Right ventricle myocardium superior (tissue), 1 donor: ENCODE measurements around the gene PRICKLE3. TPM values are rescaled to one million over a fixed set of nuclear protein-coding genes. Genes with fewer than 3 reads are reported as not detected.
A peak's percentile ranks its signal among the peaks of the same experiment; 100 is the strongest.
"Not testable (repeated sequence)": the region's sequence is repeated elsewhere in the genome, so short reads cannot be mapped to it uniquely, and the experiment has no call there.

Source experiments
- ATAC-seq: fragments of 200-7000 bp; cut with Tn5 transposase; one replicate; pipeline ENCODE4 v1.9.1; 2020; ENCODE audit warnings: mild to moderate bottlenecking; ENCODE audit not compliant: poor library complexity
- DNase-seq: peaks from one replicate; pipeline ENCODE4 v3.0.0-alpha.2; 2020
- intact Hi-C: fragments of 100-400 bp; cut with DNase I; formaldehyde crosslinking; loops from one replicate; pipeline ENCODE4 v1.11.2; 2022
- total RNA-seq: library from RNA; stranded (reverse); fragmentation: NEBNext Ultra II Directional; extraction: Animal tissue kit (Norgen Biotek cat#: 25700); gene quantifications from one replicate; pipeline ENCODE4 v1.2.1, GENCODE V29; 2021
- donor health status: DM: no; HTN: yes; CAD: no; lungs with severe emphysema.

PRICKLE3 gene
- total RNA-seq, 1 donor from 2014 or later: 12.7 TPM

DNA sequence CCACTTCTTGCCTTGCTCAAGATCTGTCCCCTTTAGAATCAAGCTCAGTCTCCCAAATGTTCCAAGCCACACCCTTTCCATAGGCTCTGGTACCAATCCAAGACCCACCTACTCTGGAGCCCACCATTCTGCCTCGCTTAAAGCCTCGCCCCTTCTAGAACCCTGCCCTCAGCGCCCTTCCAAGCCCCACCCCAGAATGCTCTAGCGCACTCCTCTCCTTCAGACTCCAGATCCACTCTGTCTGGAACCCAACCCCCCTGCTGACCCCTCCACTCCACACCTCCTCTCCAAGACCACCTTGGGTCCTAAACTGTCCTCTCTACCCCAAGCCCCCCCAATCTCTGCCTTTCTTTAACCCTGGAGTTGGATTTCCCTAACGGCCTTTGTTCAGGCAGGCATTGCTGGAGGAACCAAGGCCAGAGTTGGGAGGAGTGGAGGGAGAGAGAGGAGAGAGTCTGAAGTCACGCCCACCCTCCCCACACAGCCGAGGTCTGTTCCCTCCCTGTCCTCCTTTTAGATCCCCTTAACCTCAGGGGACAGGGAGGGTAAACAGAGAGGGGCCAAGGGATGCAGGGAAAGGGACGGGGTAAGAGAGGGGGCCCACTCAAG lies 2.4 kb upstream of the PRICKLE3 start:
- DNase-seq (no peak), ATAC-seq (no peak)
- intact Hi-C loops: no loop called here

DNA sequence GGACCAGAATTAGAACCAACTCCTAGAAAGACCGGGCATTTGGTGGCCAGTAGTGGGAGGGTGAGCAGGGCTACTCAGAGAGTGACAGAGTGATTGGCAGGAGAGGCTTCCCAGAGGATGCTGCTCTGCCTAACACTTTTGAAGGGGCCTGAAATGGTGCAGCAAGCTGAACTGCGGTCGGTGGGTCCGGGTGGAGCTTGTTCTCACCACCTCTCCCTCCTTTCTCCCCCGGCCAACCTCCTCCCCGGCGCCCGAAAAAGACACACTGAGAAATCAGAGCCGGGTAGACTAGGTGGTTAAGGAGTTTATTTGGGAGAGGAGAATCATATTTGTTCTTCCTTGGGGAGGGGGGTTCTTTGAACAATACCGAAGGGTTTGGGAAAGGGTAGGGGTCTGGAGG lies 1.4 kb upstream of the PRICKLE3 start:
- ATAC-seq (no peak), DNase-seq (no peak)
- intact Hi-C loops: no loop called here

DNA sequence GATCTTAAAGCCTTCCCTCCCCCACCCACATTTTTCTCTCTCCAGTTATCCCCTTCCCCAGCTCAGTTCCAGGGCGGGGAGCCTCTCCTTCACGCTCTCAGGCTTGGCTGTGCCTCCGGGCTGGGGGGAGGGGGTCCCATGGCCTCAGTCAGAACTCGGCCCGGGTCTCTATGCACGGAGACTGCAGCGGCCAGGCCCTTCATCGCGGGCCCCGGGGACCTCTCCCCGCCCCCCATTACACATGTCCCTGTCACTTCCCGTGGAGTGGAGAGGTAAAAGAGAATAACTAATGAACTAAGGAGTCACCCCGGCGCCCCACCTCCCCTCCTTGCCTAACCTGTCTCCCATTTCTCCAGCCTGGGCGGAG lies 838 bp upstream of the PRICKLE3 start:
- DNase-seq (no peak), ATAC-seq (no peak)
- intact Hi-C loops: no loop called here

DNA sequence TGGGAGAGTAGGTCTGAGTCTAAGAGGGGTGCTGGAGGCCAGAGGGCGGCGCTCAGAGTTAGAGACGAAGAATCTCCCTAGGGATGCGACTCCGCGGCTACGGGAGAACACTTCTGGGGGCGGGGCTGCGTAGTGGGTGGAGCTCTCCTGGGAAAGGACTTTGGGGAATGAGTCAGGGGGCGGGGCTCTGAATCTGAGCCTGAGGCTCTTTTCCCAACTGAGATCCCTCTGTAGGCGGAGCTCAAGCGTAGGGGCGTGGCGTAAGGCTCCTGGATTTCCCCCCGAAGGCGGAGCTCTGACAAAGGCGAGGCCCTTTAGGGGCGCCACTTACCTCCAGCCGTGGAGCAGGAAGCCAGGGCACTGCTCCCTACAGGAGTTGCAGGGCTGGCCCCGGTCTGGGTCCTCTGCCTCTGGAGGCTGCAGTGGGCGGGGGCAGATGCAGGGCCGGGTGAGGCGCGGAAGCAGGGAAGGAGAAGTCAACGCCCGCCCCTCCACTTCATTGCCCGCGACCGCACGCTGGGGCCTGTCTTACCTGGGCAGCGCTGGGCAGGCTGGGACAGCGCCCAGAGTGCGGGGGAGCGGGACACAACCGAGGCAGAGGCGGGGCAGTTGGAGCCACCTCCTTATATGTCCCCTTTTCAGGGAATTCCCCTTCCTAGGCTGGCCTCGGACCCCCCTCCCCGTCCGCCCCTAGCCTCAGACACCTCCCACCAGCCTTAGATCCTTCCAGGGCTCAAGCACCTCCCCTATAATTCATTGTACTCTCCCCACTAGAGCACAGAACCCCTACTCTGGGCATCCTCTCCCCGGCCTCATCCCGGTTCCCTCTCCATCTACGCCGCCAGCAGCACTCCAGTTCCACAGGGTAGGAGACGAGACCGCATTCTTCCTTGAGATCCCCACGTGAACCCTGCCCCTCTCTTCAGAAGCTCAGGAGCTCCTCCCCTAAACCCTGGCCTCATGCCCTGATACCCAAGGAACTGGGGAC lies 1.6 kb downstream of the PRICKLE3 start:
- DNase-seq (peak; percentile 93), ATAC-seq (peak; percentile 85)
- intact Hi-C loops: no loop called here

DNA sequence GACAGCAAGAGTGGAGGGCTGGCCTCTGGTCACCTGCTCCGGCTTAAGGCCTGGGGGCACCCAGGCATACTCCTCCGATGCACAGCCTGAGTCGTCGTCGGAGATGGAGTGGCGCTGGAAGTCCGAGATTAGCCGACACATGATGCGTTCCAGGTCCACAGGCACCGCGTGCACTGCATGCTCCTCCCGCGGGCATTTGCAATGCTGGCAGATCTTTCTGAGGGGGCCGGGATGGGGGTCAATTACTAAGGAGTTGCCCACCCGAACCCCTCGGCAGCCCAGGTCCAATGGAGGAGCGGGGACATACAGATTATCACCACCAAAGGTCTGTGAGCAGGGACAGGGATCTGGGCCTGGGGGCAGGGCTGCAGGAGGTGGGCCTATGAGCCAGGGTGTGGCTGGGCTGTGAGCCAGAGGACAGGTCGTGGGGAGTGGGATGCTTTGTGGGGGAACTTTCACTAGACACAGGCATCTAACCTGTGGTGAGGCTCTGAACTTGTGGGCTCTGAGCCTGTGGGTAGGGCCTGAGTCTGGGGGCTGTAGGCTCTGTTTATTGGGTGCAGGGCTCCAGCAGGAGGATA lies 2.4 kb downstream of the PRICKLE3 start:
- ATAC-seq (no peak), DNase-seq (peak; percentile 51)

DNA sequence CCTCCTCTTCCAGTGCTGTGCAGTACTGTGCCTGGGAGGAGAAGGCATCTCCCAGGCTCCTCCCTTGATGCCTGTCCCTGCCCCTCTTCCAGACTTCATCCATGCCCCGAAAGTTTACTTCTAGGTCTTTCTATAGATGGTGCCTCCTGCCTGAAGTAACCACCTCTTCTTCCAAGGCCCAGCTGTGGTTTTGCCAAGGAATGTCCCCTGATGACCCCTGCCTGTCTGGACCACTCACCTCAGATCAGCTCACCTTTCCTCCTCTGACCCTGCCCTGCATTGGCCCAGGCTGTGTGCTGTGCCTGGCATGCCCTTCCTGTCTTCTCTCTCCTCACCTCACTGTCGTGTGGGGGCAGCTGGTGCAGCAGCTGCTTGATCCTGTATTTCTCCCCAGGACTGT lies 6.8 kb downstream of the PRICKLE3 start:
- no peak for DNase-seq
- ATAC-seq: no peak
- intact Hi-C loops: no loop called here

More for the DNA sequence above, 2.4 kb downstream of the PRICKLE3 start:
- intact Hi-C loops: no loop called here

DNA sequence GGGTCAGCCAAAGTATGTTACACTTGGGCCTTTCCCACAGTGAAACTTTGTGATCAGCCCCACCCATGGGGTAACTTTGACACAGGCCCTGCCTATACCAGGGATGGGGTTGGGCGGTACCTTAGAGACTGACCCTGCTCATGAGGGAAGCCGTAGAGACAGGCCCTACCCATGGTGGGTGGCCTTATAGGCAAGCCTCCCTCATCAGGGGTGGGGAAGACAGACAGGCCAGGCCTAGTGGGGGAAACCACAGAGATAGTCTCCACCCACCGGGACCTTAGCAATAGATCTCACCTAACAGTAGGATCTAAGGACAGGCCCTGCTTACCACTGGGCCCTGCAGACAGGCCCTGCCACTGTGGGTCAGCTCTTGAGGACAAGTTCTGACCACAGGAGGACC lies 7.6 kb downstream of the PRICKLE3 start:
- ATAC-seq (no peak), DNase-seq (no peak)
- intact Hi-C loops: no loop called here

DNA sequence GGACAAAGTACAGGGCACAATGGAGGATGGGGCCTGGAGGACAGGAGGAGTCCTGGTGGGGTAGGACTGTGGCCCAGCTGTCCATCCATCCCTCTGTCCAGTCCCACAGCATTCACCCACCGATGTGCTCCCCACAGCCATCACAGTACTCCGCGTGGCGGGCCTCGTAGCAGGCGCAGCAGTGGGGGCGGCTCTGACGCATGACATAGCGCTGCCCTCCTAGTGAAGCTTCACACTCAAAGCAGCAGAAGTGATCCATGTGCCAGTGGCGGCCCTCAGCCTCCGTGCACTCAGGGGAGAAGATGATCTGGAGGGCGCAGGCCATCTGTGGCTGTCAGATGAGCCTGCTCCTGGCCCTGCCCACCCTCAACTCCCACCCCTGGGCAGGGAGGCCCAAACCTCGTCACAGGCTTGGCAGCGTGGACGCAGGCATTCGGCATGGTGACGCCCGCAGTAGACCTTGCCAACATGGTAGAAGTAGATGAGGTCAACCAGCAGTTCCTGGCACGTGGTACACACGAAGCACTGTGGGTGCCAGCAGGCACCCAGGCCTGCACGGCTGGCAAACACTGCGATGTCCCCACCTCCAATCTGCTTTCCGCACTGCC lies 8.2 kb downstream of the PRICKLE3 start:
- intact Hi-C loops: no loop called here
- peak; percentile 18 for ATAC-seq
- no peak for DNase-seq

DNA sequence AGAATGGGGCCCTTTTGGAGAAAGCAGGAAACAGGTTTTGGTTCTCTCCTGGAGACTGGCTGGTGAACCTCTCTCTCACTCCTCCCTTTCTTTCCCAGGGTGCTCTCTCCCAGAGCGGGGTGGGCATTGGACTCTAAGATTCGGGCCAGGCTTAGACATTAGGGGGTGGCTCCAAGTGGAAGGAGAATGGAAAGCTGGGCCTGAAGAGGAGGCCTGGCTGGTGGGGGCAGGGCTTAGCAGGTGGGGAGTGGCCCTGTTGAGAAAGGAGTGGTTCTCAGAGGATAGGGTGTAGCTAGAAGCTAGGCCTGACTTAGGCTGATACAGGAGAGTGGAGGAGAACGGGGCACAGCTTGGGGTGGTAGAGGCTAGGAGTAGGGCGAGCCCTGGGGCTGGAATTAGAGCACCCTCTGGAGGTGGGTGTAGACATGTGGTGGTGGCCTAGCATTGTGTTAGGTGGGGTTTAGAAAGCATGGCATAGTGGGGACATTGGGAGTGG lies 8.8 kb downstream of the PRICKLE3 start:
- DNase-seq (no peak), ATAC-seq (peak; percentile 29)
- intact Hi-C loops: no loop called here

DNA sequence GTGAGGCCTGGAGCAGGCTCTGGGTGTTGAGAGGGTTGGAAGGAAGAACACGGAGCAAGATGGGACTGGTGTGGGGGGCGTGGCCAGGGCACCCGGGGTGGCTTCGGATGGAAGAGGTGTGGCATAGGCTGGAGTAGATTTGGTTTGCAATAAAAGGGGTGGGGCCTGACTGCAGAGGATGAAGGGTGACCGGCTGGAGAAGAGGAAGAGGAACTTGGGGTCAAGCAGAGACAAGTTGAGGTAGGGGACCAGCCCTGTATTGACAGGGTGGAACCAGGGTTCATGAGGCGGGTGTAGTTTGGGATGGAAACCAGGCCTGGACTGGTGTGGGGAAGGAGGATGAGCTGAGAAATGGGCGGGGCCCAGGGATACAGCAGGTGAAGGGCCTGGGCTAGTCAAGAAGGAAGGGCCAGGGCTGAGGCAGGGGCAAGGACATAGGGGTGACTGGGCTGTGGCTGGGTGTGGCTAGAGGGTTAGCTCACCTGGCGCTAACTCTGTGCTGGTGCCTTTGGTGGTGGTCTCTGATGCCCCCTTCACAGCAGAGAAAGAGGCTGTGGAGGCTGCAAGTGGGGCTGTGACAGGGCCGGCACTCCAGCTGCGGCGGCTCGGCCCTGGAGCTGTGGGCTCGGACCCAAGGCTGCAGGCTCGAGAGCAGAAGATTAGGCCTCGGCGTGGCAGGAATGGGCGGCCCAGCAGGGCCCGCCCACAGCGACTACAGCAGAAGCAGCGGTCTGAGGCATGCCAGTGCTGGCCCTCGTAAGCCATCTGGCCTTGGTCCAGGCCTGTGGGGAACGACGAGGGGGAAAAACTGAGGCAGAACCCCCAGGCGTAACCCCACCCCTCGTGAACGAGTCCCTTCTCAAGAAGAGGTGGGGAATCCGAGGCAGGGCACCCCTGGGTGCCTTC lies 9.5 kb downstream of the PRICKLE3 start:
- intact Hi-C loops: no loop called here
- ATAC-seq: peak; percentile 7

DNA sequence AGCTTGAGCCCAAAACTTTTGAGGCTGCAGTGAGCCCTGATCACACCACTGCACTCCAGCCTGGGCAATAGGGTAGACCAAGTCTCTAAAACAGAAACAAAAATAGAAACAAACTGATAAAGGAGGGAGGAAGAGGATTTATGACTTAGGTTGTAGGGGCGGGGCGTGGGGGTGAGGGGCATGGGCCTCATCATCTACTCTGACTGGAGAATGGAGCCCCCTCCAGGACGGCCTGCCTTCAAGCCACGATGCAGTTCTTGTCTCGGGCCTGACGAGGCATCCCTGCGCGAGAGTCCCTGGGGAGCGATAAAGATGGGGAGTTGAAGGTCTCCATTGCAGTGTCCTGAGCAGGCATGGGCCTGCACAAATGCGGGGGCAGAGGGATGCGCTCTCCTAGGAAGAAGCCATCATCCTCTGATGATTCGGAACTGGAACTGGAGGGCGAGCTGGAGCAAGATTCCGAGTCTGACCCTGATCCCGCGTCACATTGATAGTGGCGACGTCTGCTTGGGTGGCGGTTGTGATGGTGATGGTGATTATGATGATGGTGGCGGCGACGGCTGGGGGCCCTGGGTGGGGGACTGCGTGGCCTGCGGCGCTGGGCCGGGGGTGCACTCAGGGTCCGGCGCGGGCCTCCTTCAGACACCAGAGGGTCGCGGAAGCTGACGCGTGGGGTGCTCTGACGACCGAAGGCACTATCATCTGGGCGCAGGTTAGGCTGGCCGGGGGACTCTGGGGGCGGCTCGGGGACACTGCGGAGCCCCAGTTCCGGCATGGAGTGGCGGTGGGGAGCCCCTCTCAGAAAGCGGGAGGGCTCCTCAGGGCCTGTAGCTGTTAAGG lies 10.5 kb downstream of the PRICKLE3 start:
- DNase-seq (no peak), ATAC-seq (no peak)
- intact Hi-C loops: no loop called here

More for the DNA sequence above, 9.5 kb downstream of the PRICKLE3 start:
- DNase-seq: peak; percentile 57

DNA sequence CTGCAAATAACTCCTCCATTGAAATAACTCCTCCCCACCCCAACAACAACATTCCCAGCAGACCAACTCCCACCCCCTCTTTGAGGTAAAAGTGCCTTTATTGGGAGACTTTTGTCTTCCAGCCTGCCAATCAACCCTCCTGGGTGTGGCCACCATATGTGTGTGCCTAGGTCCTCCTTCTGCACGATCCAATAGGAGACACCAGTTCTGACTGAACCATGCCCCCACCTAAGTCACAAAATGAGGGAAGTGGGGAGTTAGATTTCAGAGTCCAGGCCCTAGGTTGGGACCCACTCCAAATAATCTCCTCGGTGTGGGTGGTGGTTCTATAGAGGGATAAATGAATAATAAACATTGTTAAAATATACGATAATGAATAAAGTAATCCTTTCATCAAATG lies 11.4 kb downstream of the PRICKLE3 start:
- DNase-seq (no peak), ATAC-seq (no peak)

DNA sequence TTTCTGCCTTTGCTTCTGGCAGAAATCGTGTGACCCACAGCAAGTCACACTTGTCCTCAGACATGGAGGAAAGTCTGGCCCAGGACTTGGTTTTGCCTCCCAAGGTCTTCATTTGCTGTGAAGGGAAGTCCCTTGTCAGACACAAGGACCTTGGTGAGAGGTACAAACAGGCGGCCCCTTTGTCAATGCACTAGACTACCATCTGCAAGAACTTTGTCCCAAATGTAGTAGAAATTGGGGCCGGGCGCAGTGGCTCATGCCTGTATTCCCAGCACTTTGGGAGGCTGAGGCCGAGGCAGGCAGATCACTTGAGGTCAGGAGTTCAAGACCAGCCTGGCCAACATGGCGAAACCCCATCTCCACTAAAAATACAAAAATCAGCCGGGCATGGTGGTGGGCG lies 12.6 kb downstream of the PRICKLE3 start:
- DNase-seq, intact Hi-C loops, ATAC-seq: not testable (repeated sequence)

More for the DNA sequence above, 11.4 kb downstream of the PRICKLE3 start:
- intact Hi-C loops: no loop called here

DNA sequence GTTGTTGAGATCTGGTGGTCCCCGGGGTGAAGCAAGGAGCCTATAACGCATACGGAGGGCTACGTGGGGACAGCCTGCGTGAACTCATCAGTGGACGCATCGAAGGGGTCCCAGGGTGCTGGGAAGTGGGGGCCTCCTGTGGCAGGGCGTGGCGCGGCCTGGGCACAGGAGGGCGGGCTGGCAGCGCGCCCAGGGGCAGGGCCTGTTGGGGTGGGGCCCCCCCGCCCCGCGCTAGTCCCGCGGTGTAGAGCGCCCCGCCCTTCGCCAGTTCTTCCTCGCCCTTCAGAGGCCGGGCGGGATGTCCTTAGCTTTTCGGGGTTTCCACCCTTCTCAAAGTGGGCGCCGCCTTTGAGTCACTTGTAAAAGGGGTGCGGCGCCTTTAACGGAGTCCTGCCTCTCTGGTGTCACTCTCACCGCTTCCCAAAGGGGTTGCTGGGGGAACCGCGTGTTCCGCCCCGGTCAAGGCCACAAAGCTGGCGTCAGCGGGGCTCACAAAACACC lies 13.8 kb downstream of the PRICKLE3 start:
- intact Hi-C loops: no loop called here
- ATAC-seq: peak; percentile 76

DNA sequence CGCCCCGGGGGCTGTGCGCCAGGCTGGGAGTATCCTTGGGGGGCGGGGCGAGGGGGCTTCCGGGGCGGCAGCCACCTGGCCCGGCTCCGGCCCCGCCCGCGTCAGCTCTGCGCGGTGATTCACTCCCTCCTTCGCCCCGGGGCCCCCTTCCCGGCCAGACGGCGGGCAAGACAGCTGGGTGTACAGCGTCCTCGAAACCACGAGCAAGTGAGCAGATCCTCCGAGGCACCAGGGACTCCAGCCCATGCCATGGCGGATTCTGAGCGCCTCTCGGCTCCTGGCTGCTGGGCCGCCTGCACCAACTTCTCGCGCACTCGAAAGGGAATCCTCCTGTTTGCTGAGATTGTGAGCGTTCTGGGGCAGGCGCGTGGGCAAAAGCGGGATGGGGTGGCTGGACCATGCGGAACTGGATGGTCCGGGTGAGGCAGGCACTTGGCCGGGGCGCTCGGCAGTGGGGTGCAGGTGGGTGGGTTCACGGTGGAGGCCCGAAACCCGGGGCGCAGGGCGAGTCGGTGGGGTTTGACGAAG lies 14.4 kb downstream of the PRICKLE3 start, which contains the start of gene PLP2:
PLP2 (plus strand) TSS at position 147 of the 528 bp plus-strand sequence; CDS start at position 250, 103 bp downstream.
- peak; percentile 34 for ATAC-seq
- intact Hi-C loops: no loop called here

More for the DNA sequence above, 13.8 kb downstream of the PRICKLE3 start:
- DNase-seq: peak; percentile 85

DNA sequence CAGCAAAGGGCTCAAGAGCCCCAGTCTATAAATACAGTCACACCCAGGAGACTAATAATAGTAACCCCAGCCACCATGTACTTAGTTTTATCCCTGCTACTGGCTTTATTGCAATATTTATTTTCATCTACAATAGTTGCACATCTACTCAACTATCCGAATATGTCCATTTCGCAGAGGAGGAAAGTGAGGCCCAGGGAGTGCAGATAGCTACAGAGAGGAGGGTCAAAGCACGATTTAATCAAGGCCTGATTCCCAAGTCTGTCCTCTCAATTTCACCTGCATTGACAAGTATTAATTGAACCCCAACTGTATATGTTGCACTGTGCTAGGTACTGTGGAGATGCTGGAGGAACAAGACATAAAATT lies 18.4 kb downstream of the PRICKLE3 start:
- no peak for ATAC-seq
- intact Hi-C loops: no loop called here
- no peak for DNase-seq

More for the DNA sequence above, 14.4 kb downstream of the PRICKLE3 start, which contains the start of gene PLP2:
- DNase-seq: peak; percentile 63
